ENCODE results near the gene ITLN1.

DNA sequence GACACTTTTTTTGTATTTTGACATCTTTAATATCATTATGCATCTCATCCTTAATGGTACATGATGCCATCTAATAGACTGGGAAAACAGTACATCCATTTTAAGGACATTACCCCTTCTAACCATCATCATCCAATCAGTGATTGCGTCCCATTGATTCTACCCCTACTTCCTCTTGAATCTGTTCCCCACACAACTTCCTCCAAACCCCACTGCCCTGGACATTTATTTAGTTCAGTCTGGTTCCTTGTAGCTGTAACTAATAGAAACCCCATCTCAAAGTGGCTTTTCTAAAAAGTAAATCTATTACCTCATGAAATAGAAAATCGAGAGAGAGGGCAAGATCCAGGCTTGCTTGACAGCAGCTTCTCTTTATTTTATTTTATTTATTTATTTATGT lies 2.1 kb upstream of the ITLN1 start:
- TF ChIP-seq, protein P1, sequence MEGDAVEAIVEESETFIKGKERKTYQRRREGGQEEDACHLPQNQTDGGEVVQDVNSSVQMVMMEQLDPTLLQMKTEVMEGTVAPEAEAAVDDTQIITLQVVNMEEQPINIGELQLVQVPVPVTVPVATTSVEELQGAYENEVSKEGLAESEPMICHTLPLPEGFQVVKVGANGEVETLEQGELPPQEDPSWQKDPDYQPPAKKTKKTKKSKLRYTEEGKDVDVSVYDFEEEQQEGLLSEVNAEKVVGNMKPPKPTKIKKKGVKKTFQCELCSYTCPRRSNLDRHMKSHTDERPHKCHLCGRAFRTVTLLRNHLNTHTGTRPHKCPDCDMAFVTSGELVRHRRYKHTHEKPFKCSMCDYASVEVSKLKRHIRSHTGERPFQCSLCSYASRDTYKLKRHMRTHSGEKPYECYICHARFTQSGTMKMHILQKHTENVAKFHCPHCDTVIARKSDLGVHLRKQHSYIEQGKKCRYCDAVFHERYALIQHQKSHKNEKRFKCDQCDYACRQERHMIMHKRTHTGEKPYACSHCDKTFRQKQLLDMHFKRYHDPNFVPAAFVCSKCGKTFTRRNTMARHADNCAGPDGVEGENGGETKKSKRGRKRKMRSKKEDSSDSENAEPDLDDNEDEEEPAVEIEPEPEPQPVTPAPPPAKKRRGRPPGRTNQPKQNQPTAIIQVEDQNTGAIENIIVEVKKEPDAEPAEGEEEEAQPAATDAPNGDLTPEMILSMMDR (IDR thresholded peaks at IDR 0.05) = no peak
- no peak for TF ChIP-seq POLR2A (IDR thresholded peaks at IDR 0.05)

Data from uterus (tissue), 2 donors.